Neural cell (in vitro differentiated cells): ENCODE measurements around the gene ZDHHC16. TPM values are rescaled to one million over a fixed set of nuclear protein-coding genes. Genes with fewer than 3 reads are reported as not detected.
"Not testable (repeated sequence)": the region's sequence is repeated elsewhere in the genome, so short reads cannot be mapped to it uniquely, and the experiment has no call there.

Source experiments
- H2AFZ ChIP-seq: fragments of 200-600, 300-800 bp; sonication (generic), shearing (Covaris generic); 2 replicates; pipeline ENCODE4 v1.6.0; 2014; ENCODE audit warnings: low read depth, mild to moderate bottlenecking, antibody characterized with exemption, low read length, moderate library complexity
- H3F3A ChIP-seq: fragments of 200-600 bp; shearing (Covaris generic); 2 replicates; pipeline ENCODE4 v1.6.1; 2016; ENCODE audit warnings: mild to moderate bottlenecking, moderate library complexity, mixed read lengths, antibody characterized with exemption, low read length; ENCODE audit not compliant: insufficient read depth, poor library complexity, severe bottlenecking
- H3K27ac ChIP-seq: fragments of 200-600, 300-800 bp; sonication (generic), shearing (Covaris generic); 2 replicates; pipeline ENCODE4 v1.5.1; 2014; ENCODE audit warnings: mild to moderate bottlenecking, low read length, moderate library complexity
- H3K27me3 ChIP-seq: fragments of 300-800, 200-600 bp; sonication (generic), shearing (Covaris generic); 2 replicates; pipeline ENCODE4 v1.6.0; 2014; ENCODE audit warnings: mild to moderate bottlenecking, low read depth, low read length, moderate library complexity; ENCODE audit not compliant: insufficient read depth
- H3K36me3 ChIP-seq: fragments of 300-800, 200-600 bp; sonication (generic), shearing (Covaris generic); 2 replicates; pipeline ENCODE4 v1.5.1; 2014; ENCODE audit warnings: mild to moderate bottlenecking, antibody characterized with exemption, low read length, moderate library complexity; ENCODE audit not compliant: insufficient read depth
- H3K4me2 ChIP-seq: fragments of 300-800, 200-600 bp; sonication (generic), shearing (Covaris generic); 2 replicates; pipeline ENCODE4 v1.6.0; 2014; ENCODE audit warnings: mild to moderate bottlenecking, low read length
- H3K4me3 ChIP-seq: fragments of 300-800, 200-600 bp; sonication (generic), shearing (Covaris generic); 2 replicates; pipeline ENCODE4 v1.5.1; 2014; ENCODE audit warnings: mild to moderate bottlenecking, low read length, moderate library complexity
- H3K79me2 ChIP-seq: fragments of 200-600 bp; shearing (Covaris generic); replicated peaks from 2 replicates; pipeline ENCODE4 v1.6.0; 2014; ENCODE audit warnings: mild to moderate bottlenecking, low read length, moderate library complexity; ENCODE audit not compliant: insufficient read depth
- H3K9ac ChIP-seq: fragments of 300-800, 200-600 bp; sonication (generic), shearing (Covaris generic); 2 replicates; pipeline ENCODE4 v1.6.1; 2016; ENCODE audit warnings: mild to moderate bottlenecking, low read length, mixed read lengths
- H3K9me2 ChIP-seq: fragments of 200-600 bp; shearing (Covaris generic); 2 replicates; pipeline ENCODE4 v1.6.1; 2016; ENCODE audit warnings: mild to moderate bottlenecking, low read length, mixed read lengths; ENCODE audit not compliant: insufficient read depth
- H3K9me3 ChIP-seq: fragments of 200-600, 300-800 bp; sonication (generic), shearing (Covaris generic); 2 replicates; pipeline ENCODE4 v1.6.1; 2016; ENCODE audit warnings: mild to moderate bottlenecking, mixed run types, low read length, moderate library complexity, mixed read lengths
- H4K20me1 ChIP-seq: fragments of 200-600 bp; shearing (Covaris generic); 2 replicates; pipeline ENCODE4 v1.6.1; 2016; ENCODE audit warnings: mild to moderate bottlenecking, mixed run types; ENCODE audit not compliant: insufficient read depth
- CTCF ChIP-seq: fragments of 450-650 bp; IDR thresholded peaks from 2 replicates; pipeline ENCODE4 v1.5.1; 2014; ENCODE audit warnings: antibody characterized with exemption, mild to moderate bottlenecking, moderate library complexity; ENCODE audit not compliant: poor library complexity, severe bottlenecking
- EP300 ChIP-seq: fragments of 450-650 bp; conservative IDR thresholded peaks from 2 replicates; pipeline ENCODE4 v1.6.1; 2014; ENCODE audit warnings: antibody characterized with exemption, mild to moderate bottlenecking, moderate library complexity; ENCODE audit not compliant: poor library complexity, severe bottlenecking
- EZH2 ChIP-seq: fragments of 200-600, 300-800 bp; shearing (Covaris generic), sonication (generic); IDR thresholded peaks from 2 replicates; pipeline ENCODE4 v1.6.1; 2014; ENCODE audit warnings: antibody characterized with exemption, low read length, borderline replicate concordance, mild to moderate bottlenecking; ENCODE audit not compliant: insufficient read depth, poor library complexity, severe bottlenecking
- MXI1 ChIP-seq: fragments of 450-650 bp; conservative IDR thresholded peaks from 2 replicates; pipeline ENCODE4 v1.6.1; 2014; ENCODE audit warnings: antibody characterized with exemption, mild to moderate bottlenecking; ENCODE audit not compliant: poor library complexity, severe bottlenecking
- POLR2AphosphoS5 ChIP-seq: IDR thresholded peaks from 2 replicates; pipeline ENCODE4 v1.6.1; 2012
- RAD21 ChIP-seq: fragments of 450-650 bp; conservative IDR thresholded peaks from 2 replicates; pipeline ENCODE4 v1.6.1; 2014; ENCODE audit warnings: antibody characterized with exemption, mild to moderate bottlenecking, moderate library complexity
- REST ChIP-seq: IDR thresholded peaks from 2 replicates; pipeline ENCODE4 v1.6.1; 2012; ENCODE audit warnings: borderline replicate concordance
- SMC3 ChIP-seq: fragments of 450-650 bp; conservative IDR thresholded peaks from 2 replicates; pipeline ENCODE4 v1.6.1; 2014; ENCODE audit warnings: antibody characterized with exemption, mild to moderate bottlenecking, moderate library complexity; ENCODE audit not compliant: poor library complexity
- TAF1 ChIP-seq: IDR thresholded peaks from 2 replicates; pipeline ENCODE4 v1.6.1; 2012; ENCODE audit warnings: low read depth
- polyA plus RNA-seq: library from polyadenylated mRNA; depleted of rRNA; stranded (reverse); fragments of >200 nt; gene quantifications from 2 replicates; pipeline ENCODE4 v1.2.3, GENCODE V29; 2014

The ZDHHC16 gene
- polyA plus RNA-seq, 1 donor from 2014 or later: 34.3 TPM

- H3K4me3 ChIP-seq: no peak overlapping the region
- no peaks in the 10 kb centered on the region for H3F3A ChIP-seq
- no peak overlapping the region for H3K4me2 ChIP-seq
- H2AFZ ChIP-seq: no peak overlapping the region
- no peak overlapping the region for H3K27ac ChIP-seq
- H4K20me1 ChIP-seq: no peaks in the 10 kb centered on the region
- no peak overlapping the region for H3K9ac ChIP-seq
- no peak for TF ChIP-seq MXI1
- TF ChIP-seq SMC3: no peak
- no peak for TF ChIP-seq TAF1
- TF ChIP-seq RAD21: no peak
- TF ChIP-seq CTCF: no peak
- TF ChIP-seq POLR2AphosphoS5: no peak
- no peak for TF ChIP-seq REST
- no peak for TF ChIP-seq EZH2
- no peak for TF ChIP-seq EP300
- H3K79me2 ChIP-seq: no peaks in the 10 kb centered on the region
- no peaks in the 10 kb centered on the region for H3K9me2 ChIP-seq
- H3K36me3 ChIP-seq: peaks cover 22% of the 10 kb centered on the region
- no peaks in the 10 kb centered on the region for H3K27me3 ChIP-seq
- H3K9me3 ChIP-seq: no peaks in the 10 kb centered on the region
These were observed 30.1 kb downstream of the ZDHHC16 start for GRCh38 chr10:97475936-97476594.

- not testable (repeated sequence) for H3F3A ChIP-seq, H3K9me2 ChIP-seq, H4K20me1 ChIP-seq, H3K27ac ChIP-seq, H3K79me2 ChIP-seq, H3K4me3 ChIP-seq, H2AFZ ChIP-seq, H3K4me2 ChIP-seq, H3K9ac ChIP-seq, H3K27me3 ChIP-seq, H3K9me3 ChIP-seq
- H3K36me3 ChIP-seq: peaks cover 21% of the 10 kb centered on the region
These were observed 33.4 kb downstream of the ZDHHC16 start for GRCh38 chr10:97479410-97479809.

GRCh38 chr10:97479939-97480338, 34.0 kb downstream of the ZDHHC16 start:
- H3K4me2 ChIP-seq: no peak overlapping the region
- no peak for TF ChIP-seq EP300
- H2AFZ ChIP-seq: no peak overlapping the region
- no peaks in the 10 kb centered on the region for H4K20me1 ChIP-seq
- H3K27ac ChIP-seq: no peak overlapping the region
- H3K4me3 ChIP-seq: no peak overlapping the region
- no peaks in the 10 kb centered on the region for H3K79me2 ChIP-seq
- peaks cover 16% of the 10 kb centered on the region for H3K36me3 ChIP-seq
- H3K9me3 ChIP-seq: no peaks in the 10 kb centered on the region
- no peaks in the 10 kb centered on the region for H3F3A ChIP-seq
- no peak overlapping the region for H3K9ac ChIP-seq
- no peaks in the 10 kb centered on the region for H3K9me2 ChIP-seq
- no peaks in the 10 kb centered on the region for H3K27me3 ChIP-seq
